Lung (tissue), 12 donors: ENCODE measurements around the gene ENDOV. TPM values are rescaled to one million over a fixed set of nuclear protein-coding genes. Genes with fewer than 3 reads are reported as not detected.

Source experiments
- ATAC-seq: fragments of 200-7000 bp; cut with Tn5 transposase; one replicate; pipeline ENCODE4 v1.9.1; 2020; ENCODE audit warnings: moderate number of reproducible peaks; ENCODE audit not compliant: insufficient read depth, low FRiP score
- DNase-seq, 3 donors: peaks; one replicate each; pipeline ENCODE4 v3.0.0-alpha.2; 2013 to 2017
- H3K27ac ChIP-seq, 2 donors: one replicate each; pipeline ENCODE4 v1.5.1; 2013; ENCODE audit warnings: mild to moderate bottlenecking in 2 of 2, moderate library complexity in 2 of 2, control low read depth in 1 of 2, inconsistent platforms in 1 of 2, low read depth in 1 of 2, low read length in 1 of 2
- H3K27me3 ChIP-seq, 3 donors: one replicate each; pipeline ENCODE4 v1.5.1; 2013; ENCODE audit warnings: low read length in 2 of 3; ENCODE audit not compliant: control insufficient read depth in 3 of 3, insufficient read depth in 3 of 3
- H3K36me3 ChIP-seq, 4 donors: one replicate each; pipeline ENCODE4 v1.5.1; 2013; ENCODE audit warnings: low read length in 4 of 4, mild to moderate bottlenecking in 1 of 4, moderate library complexity in 1 of 4; ENCODE audit not compliant: control insufficient read depth in 4 of 4, insufficient read depth in 4 of 4
- H3K4me1 ChIP-seq, 5 donors: one replicate each; pipeline ENCODE4 v1.5.1; 2013; ENCODE audit warnings: low read length in 5 of 5, mild to moderate bottlenecking in 2 of 5, moderate library complexity in 1 of 5; ENCODE audit not compliant: control insufficient read depth in 5 of 5, insufficient read depth in 5 of 5
- H3K4me3 ChIP-seq: one replicate; pipeline ENCODE4 v1.5.1; 2013; ENCODE audit warnings: mild to moderate bottlenecking, control low read depth, moderate library complexity
- H3K9ac ChIP-seq, 2 donors: one replicate each; pipeline ENCODE4 v1.5.1; 2013; ENCODE audit warnings: low read length in 2 of 2, control low read depth in 1 of 2; ENCODE audit not compliant: insufficient read depth in 1 of 2
- H3K9me3 ChIP-seq, 4 donors: one replicate each; pipeline ENCODE4 v1.5.1; 2013; ENCODE audit warnings: low read length in 3 of 4, mild to moderate bottlenecking in 1 of 4, moderate library complexity in 1 of 4; ENCODE audit not compliant: control insufficient read depth in 4 of 4, insufficient read depth in 3 of 4
- WGBS, 2 donors: extraction: QIAGEN DNeasy Blood & Tissue Kit; methylation state at CpG; one replicate each; pipeline ENCODE4 v1.1.7; 2013; 5-methylcytosine and 5-hydroxymethylcytosine counted together
- polyA plus RNA-seq, 2 donors: library from polyadenylated mRNA; stranded (reverse); fragments of 200-250 nt; gene quantifications; one replicate each; pipeline ENCODE4 v1.2.1, GENCODE V29; 2013
- total RNA-seq, 2 donors: library from RNA; depleted of rRNA in 1 of 2; stranded (reverse); fragments of >200 nt in 1 of 2; gene quantifications; one replicate each; pipeline ENCODE4 v1.2.1, GENCODE V29; 2014 to 2021
- TF ChIP-seq, protein P1 (sequence below): IDR thresholded peaks from 2 replicates; pipeline ENCODE4 v1.5.1; 2012; ENCODE audit warnings: mild to moderate bottlenecking; ENCODE audit errors: control extremely low read depth, extremely low read depth
- donor health status: control.
- donor health status: control.
- donor health status: Bipolar disorder and iron deficiency.
- donor health status: healthy.
- donor health status: DM: yes; HTN: yes; CAD: no.

The ENDOV gene
- total and polyA plus RNA-seq, 4 donors = 11.8 to 28.8 (median 22.4) TPM

DNA sequence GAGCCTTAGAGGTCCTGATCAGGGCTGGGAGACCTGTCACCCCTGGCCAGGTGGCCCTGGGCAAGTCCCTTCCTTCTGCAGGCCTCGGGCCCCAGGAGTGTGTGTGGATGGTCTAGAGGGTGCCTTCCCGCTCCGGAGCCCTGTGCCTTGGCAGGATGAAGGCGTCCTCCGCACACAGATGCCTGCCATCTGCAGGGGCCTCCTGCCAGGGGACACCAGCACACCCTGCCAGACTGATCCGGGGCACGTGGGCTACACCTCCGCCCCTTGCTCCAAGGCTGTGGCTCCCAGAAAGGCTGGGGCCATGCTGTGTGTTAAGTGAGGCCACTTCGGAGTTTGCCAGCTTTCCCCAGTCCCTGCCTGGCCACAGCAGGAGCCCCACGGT is 30.8 kb downstream of the ENDOV start:
- TF ChIP-seq, protein P1, sequence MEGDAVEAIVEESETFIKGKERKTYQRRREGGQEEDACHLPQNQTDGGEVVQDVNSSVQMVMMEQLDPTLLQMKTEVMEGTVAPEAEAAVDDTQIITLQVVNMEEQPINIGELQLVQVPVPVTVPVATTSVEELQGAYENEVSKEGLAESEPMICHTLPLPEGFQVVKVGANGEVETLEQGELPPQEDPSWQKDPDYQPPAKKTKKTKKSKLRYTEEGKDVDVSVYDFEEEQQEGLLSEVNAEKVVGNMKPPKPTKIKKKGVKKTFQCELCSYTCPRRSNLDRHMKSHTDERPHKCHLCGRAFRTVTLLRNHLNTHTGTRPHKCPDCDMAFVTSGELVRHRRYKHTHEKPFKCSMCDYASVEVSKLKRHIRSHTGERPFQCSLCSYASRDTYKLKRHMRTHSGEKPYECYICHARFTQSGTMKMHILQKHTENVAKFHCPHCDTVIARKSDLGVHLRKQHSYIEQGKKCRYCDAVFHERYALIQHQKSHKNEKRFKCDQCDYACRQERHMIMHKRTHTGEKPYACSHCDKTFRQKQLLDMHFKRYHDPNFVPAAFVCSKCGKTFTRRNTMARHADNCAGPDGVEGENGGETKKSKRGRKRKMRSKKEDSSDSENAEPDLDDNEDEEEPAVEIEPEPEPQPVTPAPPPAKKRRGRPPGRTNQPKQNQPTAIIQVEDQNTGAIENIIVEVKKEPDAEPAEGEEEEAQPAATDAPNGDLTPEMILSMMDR = no peak
- peaks cover 0 to 7% (median 0%) of the 10 kb centered on the region in 3 donors for H3K27me3 ChIP-seq
- 85 to 92% methylated on average over 10 of the region's 10 CpGs for WGBS, 2 donors
- DNase-seq (no peak), ATAC-seq (no peak)
- H3K4me1 ChIP-seq = peaks cover 0 to 8% (median 0%) of the 10 kb centered on the region in 5 donors
- no peak overlapping the region for H3K4me3 ChIP-seq
- H3K9ac ChIP-seq = no peak overlapping the region
- no peaks in the 10 kb centered on the region for H3K36me3 ChIP-seq
- H3K27ac ChIP-seq = no peak overlapping the region
- no peaks in the 10 kb centered on the region for H3K9me3 ChIP-seq

DNA sequence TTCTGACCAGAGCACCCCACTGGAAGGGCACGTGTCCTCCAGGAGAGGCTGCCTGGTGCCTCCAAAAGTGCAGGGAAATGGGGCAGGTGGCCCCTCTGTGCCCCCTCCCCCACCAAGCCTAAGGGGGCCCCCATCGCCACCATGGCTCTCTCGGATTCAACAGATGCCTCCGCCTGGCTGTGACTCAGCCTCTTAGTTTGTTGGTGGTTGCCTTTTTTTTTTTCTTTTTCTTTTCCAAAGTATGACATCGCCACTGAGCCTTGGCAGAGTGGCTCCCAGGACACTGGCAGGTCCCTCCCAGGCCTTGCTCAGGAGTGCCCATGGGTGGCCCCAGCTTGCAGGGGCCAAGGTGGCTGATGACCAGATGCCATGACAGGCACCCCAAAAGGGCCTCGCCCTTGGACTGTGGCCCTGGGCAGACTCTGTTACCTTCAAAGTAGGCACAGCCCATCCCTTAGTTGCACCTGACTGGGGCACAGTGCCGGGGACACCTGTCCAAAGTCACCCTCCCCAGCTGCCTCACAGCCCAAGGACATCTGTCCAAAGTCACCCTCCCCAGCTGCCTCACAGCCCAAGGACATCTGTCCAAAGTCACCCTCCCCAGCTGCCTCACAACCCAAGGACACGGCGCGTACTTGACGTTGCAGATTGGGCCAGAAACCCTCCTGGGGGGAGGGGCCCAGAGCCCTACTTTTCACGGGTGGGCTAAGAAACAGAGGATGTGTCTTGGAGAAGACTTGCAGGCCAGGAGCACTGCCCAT is 31.9 kb downstream of the ENDOV start:
- Histone ChIP-seq H3K4me1 (peaks cover 0 to 8% (median 0%) of the 10 kb centered on the region in 5 donors), H3K27me3 (peaks cover 0 to 7% (median 0%) of the 10 kb centered on the region in 3 donors), H3K9ac (no peak overlapping the region), H3K27ac (no peak overlapping the region), H3K9me3 (no peaks in the 10 kb centered on the region), H3K36me3 (no peaks in the 10 kb centered on the region), H3K4me3 (no peak overlapping the region)
- DNase-seq (no peak), ATAC-seq (no peak)
- TF ChIP-seq, protein P1 = no peak
- 78 to 82% methylated on average over 12 of the region's 12 CpGs for WGBS, 2 donors

DNA sequence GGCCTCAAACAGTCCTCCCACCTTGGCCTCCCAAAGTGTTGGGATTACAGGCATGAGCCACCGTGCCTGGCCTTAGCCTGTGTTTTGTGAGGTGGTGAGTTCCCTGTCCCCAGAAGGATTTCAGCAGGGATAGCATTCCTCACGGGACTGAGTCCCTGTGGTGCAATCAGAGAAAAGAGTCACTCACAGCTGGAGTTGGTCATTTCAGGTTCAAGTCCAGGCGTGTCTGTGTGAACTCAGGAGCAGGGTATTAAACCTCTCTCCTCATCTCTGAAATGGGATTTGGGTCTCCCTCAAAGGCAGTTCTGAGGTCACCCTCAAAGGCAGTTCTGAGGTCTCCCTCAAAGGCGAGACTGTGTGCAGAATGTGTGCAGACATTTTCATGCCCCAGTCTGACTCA is 32.8 kb downstream of the ENDOV start:
- Histone ChIP-seq H3K9ac (no peak overlapping the region), H3K36me3 (no peaks in the 10 kb centered on the region), H3K27me3 (peaks cover 0 to 7% (median 0%) of the 10 kb centered on the region in 3 donors), H3K4me1 (peaks cover 0 to 8% (median 0%) of the 10 kb centered on the region in 5 donors), H3K27ac (no peak overlapping the region), H3K4me3 (no peak overlapping the region), H3K9me3 (no peaks in the 10 kb centered on the region)
- TF ChIP-seq, protein P1 = no peak
- DNase-seq (no peak), ATAC-seq (no peak)
- WGBS, 2 donors = 88 to 93% methylated on average over 4 of the region's 4 CpGs
